GM12872 (cell line): Measurements from ENCODE around the gene SPRED1.

Experiments used
- CTCF ChIP-seq: IDR thresholded peaks from 3 replicates; pipeline ENCODE4 v1.5.1; 2011; ENCODE audit warnings: low read depth, mild to moderate bottlenecking, low read length, moderate library complexity; ENCODE audit not compliant: insufficient read depth

Gene SPRED1

GRCh38 chr15:38224486-38224885 is 28.1 kb upstream of the SPRED1 start:
- TF ChIP-seq CTCF: no peak

- no peak for TF ChIP-seq CTCF
Measured at GRCh38 chr15:38225381-38225780, 27.3 kb upstream of the SPRED1 start.

GRCh38 chr15:38226608-38227266 is 25.9 kb upstream of the SPRED1 start:
- no peak for TF ChIP-seq CTCF

DNA sequence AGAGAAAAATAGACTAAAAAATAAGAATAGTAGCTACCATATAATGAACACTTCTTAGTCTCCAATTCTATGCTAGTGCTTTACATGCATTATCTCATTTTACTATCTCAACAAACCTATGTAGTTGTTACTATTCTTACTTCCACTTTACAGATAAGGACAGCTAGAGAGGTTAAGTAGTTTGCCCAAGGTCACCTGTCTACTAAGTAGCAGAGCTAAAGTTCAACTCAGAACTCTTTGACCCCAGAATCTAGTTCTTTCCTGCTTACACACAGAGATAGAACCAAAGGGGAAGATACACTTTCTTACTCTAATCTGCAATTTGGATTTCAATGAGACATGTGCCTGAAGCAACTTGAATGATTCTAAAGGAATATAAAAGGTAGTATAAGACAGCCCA is 24.7 kb upstream of the SPRED1 start:
- no peak for TF ChIP-seq CTCF

- no peak for TF ChIP-seq CTCF
Measured at GRCh38 chr15:38228618-38229017, 24.0 kb upstream of the SPRED1 start.

GRCh38 chr15:38229705-38230310 is 22.8 kb upstream of the SPRED1 start:
- TF ChIP-seq CTCF: no peak

- no peak for TF ChIP-seq CTCF
Measured at GRCh38 chr15:38231436-38231835, 21.2 kb upstream of the SPRED1 start.
